ENCODE results near the gene COL13A1. TPM values are rescaled to one million over a fixed set of nuclear protein-coding genes. Genes with fewer than 3 reads are reported as not detected.

The COL13A1 gene
- total RNA-seq, 1 donor from 2014 or later = 9.2 TPM

DNA sequence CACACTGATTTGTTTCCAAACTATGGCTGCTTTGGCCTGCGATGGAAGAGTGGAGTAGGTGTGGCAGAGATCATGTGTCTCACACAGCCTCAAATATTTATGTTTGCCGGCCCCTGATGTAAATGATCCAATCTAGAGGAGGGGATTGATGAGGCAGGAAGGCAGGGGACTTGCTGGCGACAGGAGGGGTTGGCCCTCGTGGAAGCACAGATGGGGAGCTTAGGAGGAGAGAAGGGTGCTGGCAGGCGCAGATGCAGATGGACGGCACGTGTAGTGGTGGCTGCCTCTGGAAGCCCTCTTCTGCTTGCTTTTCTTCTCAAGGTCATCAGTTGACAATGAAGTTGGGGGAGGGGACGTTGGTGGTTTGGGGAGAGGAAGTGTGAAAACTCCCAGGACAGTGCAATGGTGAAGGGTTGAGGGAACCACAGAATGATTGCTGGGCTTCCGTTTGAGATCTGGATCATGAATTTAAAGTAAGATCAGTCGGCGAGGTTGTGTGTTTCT is 15.4 kb downstream of the COL13A1 start:
- Histone ChIP-seq H3K36me3 (no peaks in the 10 kb centered on the region), H3K4me3 (no peak overlapping the region), H3K27ac (no peak overlapping the region), H3K27me3 (ENCODE audit: low read depth) (no peaks in the 10 kb centered on the region), H3K9me3 (no peaks in the 10 kb centered on the region), H3K4me1 (peaks cover 14% of the 10 kb centered on the region)
- no peak for ATAC-seq
- intact Hi-C loops (cut with DNase I) = no loop called here
- TF ChIP-seq, protein P1, sequence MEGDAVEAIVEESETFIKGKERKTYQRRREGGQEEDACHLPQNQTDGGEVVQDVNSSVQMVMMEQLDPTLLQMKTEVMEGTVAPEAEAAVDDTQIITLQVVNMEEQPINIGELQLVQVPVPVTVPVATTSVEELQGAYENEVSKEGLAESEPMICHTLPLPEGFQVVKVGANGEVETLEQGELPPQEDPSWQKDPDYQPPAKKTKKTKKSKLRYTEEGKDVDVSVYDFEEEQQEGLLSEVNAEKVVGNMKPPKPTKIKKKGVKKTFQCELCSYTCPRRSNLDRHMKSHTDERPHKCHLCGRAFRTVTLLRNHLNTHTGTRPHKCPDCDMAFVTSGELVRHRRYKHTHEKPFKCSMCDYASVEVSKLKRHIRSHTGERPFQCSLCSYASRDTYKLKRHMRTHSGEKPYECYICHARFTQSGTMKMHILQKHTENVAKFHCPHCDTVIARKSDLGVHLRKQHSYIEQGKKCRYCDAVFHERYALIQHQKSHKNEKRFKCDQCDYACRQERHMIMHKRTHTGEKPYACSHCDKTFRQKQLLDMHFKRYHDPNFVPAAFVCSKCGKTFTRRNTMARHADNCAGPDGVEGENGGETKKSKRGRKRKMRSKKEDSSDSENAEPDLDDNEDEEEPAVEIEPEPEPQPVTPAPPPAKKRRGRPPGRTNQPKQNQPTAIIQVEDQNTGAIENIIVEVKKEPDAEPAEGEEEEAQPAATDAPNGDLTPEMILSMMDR (IDR thresholded peaks at IDR 0.05) = no peak
- DNase-seq = no peak

DNA sequence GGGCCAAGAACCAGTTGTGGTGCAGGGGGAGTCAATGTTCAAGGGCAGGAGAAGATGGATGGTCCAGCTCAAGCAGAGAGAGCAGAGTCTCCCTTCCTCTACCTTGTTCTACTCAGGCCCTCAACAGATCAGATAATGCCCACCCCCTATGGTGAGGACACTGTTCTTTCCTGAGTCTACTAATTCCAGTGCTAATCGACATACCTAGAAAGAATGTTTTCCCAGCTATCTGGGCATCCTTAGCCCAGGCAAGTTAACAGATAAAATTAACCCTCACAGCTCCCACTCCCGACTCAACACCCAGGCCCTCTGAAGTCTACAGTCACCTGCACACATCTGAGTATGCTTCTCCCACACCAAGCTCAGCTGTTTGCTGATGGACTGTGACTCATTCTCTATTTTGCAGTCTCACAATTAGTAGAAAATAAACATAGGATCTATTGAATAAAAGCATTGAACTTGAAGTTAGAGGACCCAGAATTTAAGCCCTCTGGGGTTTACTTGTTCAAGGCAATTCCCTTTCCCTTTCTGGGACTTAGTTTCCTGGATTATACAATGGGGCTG is 17.1 kb downstream of the COL13A1 start:
- H3K36me3 ChIP-seq = no peaks in the 10 kb centered on the region
- H3K9me3 ChIP-seq = no peaks in the 10 kb centered on the region
- intact Hi-C loops (cut with DNase I) = no loop called here
- TF ChIP-seq, protein P1 (IDR thresholded peaks at IDR 0.05) = no peak
- no peak overlapping the region for H3K27ac ChIP-seq
- DNase-seq (no peak), ATAC-seq (no peak)
- no peaks in the 10 kb centered on the region for H3K27me3 ChIP-seq (ENCODE audit: low read depth)
- H3K4me1 ChIP-seq = peaks cover 14% of the 10 kb centered on the region
- no peak overlapping the region for H3K4me3 ChIP-seq

DNA sequence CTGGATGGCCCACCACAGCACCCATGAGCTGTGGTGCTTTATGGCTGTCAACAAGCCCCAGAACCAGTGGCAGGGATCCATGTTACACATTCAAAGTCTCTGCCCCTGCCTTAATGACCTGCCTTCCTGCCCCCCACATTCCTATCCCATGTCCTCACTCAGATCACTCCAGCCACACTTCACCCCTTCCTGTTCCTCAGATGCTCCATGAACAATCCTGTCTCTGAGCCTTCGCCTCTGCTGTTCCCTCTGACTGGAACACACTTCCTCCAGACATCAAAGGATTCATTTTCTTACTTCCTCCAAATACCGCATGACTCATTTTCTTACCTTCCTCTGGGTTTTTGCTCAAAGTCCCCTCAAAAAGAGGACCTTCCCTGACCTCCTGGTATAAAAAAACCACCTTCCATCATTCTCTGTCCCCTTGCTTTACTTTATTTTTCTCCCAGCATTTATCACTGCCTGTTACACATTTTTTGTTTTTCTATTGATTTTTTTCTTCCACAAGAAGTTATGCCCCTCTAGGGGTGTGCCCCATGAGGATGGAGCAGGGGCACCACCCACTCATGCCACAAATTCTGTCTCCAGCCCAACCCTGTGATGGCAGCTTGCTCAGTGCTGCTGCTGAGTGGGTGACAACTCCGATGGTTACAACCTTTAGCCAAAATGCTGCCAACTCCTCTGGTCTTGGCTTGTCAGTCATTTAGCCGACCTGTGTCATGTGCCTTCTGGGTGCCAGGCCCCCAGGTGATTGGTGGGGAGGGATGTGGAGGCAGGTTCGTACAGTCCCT is 18.2 kb downstream of the COL13A1 start:
- Histone ChIP-seq H3K27me3 (ENCODE audit: low read depth) (no peaks in the 10 kb centered on the region), H3K27ac (no peak overlapping the region), H3K4me3 (no peak overlapping the region), H3K4me1 (peaks cover 14% of the 10 kb centered on the region), H3K36me3 (no peaks in the 10 kb centered on the region), H3K9me3 (no peaks in the 10 kb centered on the region)
- ATAC-seq (no peak), DNase-seq (no peak)
- intact Hi-C loops (cut with DNase I) = no loop called here
- TF ChIP-seq, protein P1 (IDR thresholded peaks at IDR 0.05) = no peak

DNA sequence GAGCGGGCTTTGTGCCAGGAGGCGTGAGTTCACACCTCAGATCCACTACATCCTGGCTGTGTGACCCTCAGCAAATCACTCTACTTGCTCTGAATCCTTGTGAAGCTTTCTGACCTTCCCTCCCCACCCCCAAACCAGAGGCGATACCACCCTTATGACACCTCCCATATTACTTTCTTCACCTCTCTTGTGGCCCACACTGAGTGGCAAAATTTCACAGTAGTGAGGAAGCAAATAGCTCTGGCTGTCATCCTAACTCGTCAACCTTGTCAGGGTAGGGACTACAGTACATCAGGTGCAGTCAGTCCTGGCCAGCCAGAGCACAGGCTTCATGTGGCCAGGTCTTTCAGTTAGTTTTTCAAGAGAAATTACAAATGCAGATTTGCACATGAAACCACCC is 19.1 kb downstream of the COL13A1 start:
- intact Hi-C loops (cut with DNase I) = no loop called here

DNA sequence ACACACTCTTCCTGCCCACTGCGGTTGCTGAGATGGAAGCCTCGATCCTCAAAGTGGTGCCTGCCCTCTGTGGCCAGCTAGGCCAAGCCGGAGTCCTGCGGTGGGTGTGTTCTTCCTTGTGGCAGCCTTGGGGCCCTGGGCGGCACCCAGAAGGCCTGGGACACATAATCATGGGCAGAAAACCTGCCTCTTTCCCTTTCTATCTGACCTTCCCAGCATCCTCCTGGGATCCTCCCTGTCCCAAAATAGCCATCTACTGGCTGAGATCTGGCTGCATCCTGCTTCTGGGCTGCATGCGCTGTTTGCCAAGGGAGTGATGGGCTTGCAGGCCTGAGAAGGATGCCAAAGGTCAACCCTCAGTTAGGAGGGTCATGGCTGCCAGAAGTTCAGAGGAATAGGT is 23.9 kb downstream of the COL13A1 start:
- no peaks in the 10 kb centered on the region for H3K4me1 ChIP-seq
- TF ChIP-seq, protein P1 (IDR thresholded peaks at IDR 0.05) = no peak
- intact Hi-C loops (cut with DNase I) = no loop called here
- peaks cover 9% of the 10 kb centered on the region for H3K27me3 ChIP-seq (ENCODE audit: low read depth)
- DNase-seq (no peak), ATAC-seq (no peak)
- H3K9me3 ChIP-seq = no peaks in the 10 kb centered on the region
- no peaks in the 10 kb centered on the region for H3K36me3 ChIP-seq
- no peak overlapping the region for H3K27ac ChIP-seq
- H3K4me3 ChIP-seq = no peak overlapping the region

More for the DNA sequence above, 19.1 kb downstream of the COL13A1 start:
- TF ChIP-seq, protein P1 (IDR thresholded peaks at IDR 0.05) = no peak
- no peaks in the 10 kb centered on the region for H3K9me3 ChIP-seq
- H3K27me3 ChIP-seq (ENCODE audit: low read depth) = no peaks in the 10 kb centered on the region
- ATAC-seq (no peak), DNase-seq (no peak)
- no peak overlapping the region for H3K27ac ChIP-seq
- peaks cover 14% of the 10 kb centered on the region for H3K4me1 ChIP-seq
- no peaks in the 10 kb centered on the region for H3K36me3 ChIP-seq
- H3K4me3 ChIP-seq = no peak overlapping the region
